Measurements from ENCODE around the gene COPS9.

The COPS9 gene

GRCh38 chr2:240129311-240129710, 6.8 kb downstream of the COPS9 start:
- intact Hi-C loops (cut with DNase I) = no loop called here
- DNase-seq = peak in 10 of 42 donors; percentile 2 to 23 (median 8)

GRCh38 chr2:240128608-240129145, 7.4 kb downstream of the COPS9 start:
- intact Hi-C loops (cut with DNase I) = no loop called here
- peak in 12 of 42 donors; percentile 0 to 33 (median 8) for DNase-seq

- DNase-seq = peak in 10 of 42 donors; percentile 2 to 38 (median 9)
Observed at GRCh38 chr2:240127911-240128607, 8.0 kb downstream of the COPS9 start.

GRCh38 chr2:240127191-240127750, 8.8 kb downstream of the COPS9 start:
- DNase-seq = peak in 6 of 42 donors; percentile 2 to 36 (median 14)
- intact Hi-C loops (cut with DNase I) = no loop called here

More at GRCh38 chr2:240127911-240128607, 8.0 kb downstream of the COPS9 start:
- intact Hi-C loops (cut with DNase I) = no loop called here

- intact Hi-C loops (cut with DNase I) = no loop called here
- peak in 5 of 42 donors; percentile 1 to 5 (median 3) for DNase-seq
Observed at GRCh38 chr2:240126731-240127130, 9.4 kb downstream of the COPS9 start.

- DNase-seq = peak in 5 of 42 donors; percentile 1 to 31 (median 9)
Observed at GRCh38 chr2:240125742-240126141, 10.4 kb downstream of the COPS9 start.

GRCh38 chr2:240124651-240125030, 11.5 kb downstream of the COPS9 start:
- peak in 4 of 42 donors; percentile 9 to 31 (median 15) for DNase-seq
- intact Hi-C loops (cut with DNase I) = no loop called here

More at GRCh38 chr2:240125742-240126141, 10.4 kb downstream of the COPS9 start:
- intact Hi-C loops (cut with DNase I) = no loop called here

GRCh38 chr2:240123821-240124650, 12.1 kb downstream of the COPS9 start:
- intact Hi-C loops (cut with DNase I) = no loop called here
- peak in 3 of 42 donors; percentile 6 to 19 (median 10) for DNase-seq

- intact Hi-C loops (cut with DNase I) = no loop called here
- DNase-seq = peak in 3 of 42 donors; percentile 24 to 38 (median 25)
Observed at GRCh38 chr2:240121675-240122074, 14.4 kb downstream of the COPS9 start.

- intact Hi-C loops (cut with DNase I) = no loop called here
Observed at GRCh38 chr2:240121190-240121589, 14.9 kb downstream of the COPS9 start.

GRCh38 chr2:240114233-240114632, 21.9 kb downstream of the COPS9 start:
- no peak for DNase-seq
- intact Hi-C loops (cut with DNase I) = no loop called here

More at GRCh38 chr2:240121190-240121589, 14.9 kb downstream of the COPS9 start:
- DNase-seq = peak in 3 of 42 donors; percentile 17 to 38 (median 34)

GRCh38 chr2:240112914-240113690, 23.0 kb downstream of the COPS9 start:
- intact Hi-C loops (cut with DNase I) = no loop called here
- peak in 1 of 42 donors; percentile 27 for DNase-seq

GRCh38 chr2:240111253-240111652, 24.9 kb downstream of the COPS9 start:
- no peak for DNase-seq
- intact Hi-C loops (cut with DNase I) = no loop called here

GRCh38 chr2:240109386-240109785, 26.7 kb downstream of the COPS9 start:
- intact Hi-C loops (cut with DNase I) = no loop called here
- DNase-seq = no peak

GRCh38 chr2:240107477-240107796, 28.7 kb downstream of the COPS9 start:
- no peak for DNase-seq
- intact Hi-C loops (cut with DNase I) = no loop called here

GRCh38 chr2:240106765-240107476, 29.2 kb downstream of the COPS9 start:
- intact Hi-C loops (cut with DNase I) = no loop called here

GRCh38 chr2:240105982-240106381, 30.1 kb downstream of the COPS9 start:
- DNase-seq = no peak
- intact Hi-C loops (cut with DNase I) = no loop called here

More at GRCh38 chr2:240106765-240107476, 29.2 kb downstream of the COPS9 start:
- DNase-seq = no peak

- DNase-seq = no peak
- intact Hi-C loops (cut with DNase I) = no loop called here
Observed at GRCh38 chr2:240103136-240103535, 33.0 kb downstream of the COPS9 start.
